ENCODE results near the gene MED13L.

DNA sequence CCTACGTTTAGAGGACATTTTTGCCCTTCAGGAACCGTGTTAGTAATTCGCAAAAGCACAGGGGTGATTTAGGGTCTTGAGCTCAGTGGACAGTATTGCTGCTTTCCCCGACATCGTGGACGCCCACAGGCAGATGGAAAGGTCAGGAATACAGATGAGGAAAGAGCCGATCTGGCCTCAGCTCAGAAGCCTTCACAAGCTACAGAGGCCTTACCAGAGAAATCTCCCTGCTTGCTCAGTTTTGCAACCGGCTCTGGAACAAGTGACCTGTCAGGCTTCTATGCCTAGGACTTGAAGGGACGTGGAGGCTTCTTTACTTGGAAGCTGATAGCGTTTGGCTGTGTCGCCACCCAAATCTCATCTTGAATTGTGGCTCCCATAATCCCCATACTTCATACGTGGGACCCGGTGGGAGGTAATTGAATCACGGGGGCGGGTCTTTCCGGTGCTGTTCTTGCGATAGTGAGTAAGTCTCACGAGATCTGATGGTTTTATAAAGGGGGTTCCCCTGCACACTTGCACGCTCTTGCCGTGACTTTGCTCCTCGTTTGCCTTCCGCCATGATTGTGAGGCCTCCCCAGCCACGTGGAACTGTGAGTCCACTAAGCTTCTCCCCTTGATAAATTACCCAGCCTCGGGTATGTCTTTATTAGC lies 332.5 kb downstream of the MED13L start:
- no peak for TF ChIP-seq POLR2A (IDR thresholded peaks at IDR 0.05)
- TF ChIP-seq, protein P1, sequence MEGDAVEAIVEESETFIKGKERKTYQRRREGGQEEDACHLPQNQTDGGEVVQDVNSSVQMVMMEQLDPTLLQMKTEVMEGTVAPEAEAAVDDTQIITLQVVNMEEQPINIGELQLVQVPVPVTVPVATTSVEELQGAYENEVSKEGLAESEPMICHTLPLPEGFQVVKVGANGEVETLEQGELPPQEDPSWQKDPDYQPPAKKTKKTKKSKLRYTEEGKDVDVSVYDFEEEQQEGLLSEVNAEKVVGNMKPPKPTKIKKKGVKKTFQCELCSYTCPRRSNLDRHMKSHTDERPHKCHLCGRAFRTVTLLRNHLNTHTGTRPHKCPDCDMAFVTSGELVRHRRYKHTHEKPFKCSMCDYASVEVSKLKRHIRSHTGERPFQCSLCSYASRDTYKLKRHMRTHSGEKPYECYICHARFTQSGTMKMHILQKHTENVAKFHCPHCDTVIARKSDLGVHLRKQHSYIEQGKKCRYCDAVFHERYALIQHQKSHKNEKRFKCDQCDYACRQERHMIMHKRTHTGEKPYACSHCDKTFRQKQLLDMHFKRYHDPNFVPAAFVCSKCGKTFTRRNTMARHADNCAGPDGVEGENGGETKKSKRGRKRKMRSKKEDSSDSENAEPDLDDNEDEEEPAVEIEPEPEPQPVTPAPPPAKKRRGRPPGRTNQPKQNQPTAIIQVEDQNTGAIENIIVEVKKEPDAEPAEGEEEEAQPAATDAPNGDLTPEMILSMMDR (IDR thresholded peaks at IDR 0.05), result no peak

Measured in thyroid gland (tissue), 4 donors.